Measurements from ENCODE around the gene RBM47.
"Not testable (repeated sequence)": the region's sequence is repeated elsewhere in the genome, so short reads cannot be mapped to it uniquely, and the experiment has no call there.

Gene RBM47

DNA sequence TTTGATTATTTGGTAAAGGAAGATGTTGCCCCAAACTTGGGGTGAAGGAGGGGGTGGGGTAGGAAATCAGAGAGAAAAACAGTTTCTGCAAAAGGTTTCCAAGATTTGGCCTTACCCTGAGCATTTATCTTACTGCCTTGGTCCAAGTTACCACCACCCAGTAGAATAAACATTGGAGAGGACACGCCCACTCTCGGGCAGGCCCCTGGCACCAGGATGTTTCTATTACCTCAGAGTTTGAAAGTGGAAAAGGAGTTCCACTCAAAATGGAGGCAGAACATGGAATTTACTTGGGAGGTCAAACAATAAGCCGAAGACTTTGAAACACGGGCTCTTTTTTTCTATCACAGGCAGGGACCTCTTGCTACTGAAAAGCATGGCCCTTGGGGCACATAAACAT, 180.8 kb downstream of the RBM47 start:
- DNase-seq (ENCODE audit: extremely low read depth, low read depth) = no peak
- TF ChIP-seq, protein P1, sequence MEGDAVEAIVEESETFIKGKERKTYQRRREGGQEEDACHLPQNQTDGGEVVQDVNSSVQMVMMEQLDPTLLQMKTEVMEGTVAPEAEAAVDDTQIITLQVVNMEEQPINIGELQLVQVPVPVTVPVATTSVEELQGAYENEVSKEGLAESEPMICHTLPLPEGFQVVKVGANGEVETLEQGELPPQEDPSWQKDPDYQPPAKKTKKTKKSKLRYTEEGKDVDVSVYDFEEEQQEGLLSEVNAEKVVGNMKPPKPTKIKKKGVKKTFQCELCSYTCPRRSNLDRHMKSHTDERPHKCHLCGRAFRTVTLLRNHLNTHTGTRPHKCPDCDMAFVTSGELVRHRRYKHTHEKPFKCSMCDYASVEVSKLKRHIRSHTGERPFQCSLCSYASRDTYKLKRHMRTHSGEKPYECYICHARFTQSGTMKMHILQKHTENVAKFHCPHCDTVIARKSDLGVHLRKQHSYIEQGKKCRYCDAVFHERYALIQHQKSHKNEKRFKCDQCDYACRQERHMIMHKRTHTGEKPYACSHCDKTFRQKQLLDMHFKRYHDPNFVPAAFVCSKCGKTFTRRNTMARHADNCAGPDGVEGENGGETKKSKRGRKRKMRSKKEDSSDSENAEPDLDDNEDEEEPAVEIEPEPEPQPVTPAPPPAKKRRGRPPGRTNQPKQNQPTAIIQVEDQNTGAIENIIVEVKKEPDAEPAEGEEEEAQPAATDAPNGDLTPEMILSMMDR (IDR thresholded peaks at IDR 0.05; ENCODE audit: low read depth, low read length, missing control alignments) = no peak

DNA sequence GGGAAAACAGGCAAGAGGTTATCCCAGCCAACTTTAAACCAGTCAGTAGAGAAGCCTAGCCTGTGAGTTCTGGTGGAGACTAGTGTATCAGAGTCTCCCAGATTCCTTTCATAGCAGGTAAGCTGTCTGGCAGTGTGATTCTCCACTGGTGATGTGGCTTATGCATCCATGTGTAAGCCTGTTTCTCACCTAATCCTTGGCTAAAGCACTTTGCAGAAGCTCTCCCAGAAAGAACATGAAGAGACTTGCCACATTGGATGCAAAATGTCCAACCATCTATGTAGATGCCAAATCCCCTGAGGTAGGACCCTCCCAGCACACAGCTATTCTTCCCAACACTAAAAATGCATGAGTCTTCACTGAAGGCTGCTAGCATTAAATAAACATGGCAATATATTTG, 182.8 kb downstream of the RBM47 start:
- H3K4me3 ChIP-seq (replicated peaks; ENCODE audit: low read depth, low read length) = no peak overlapping the region
- TF ChIP-seq, protein P1 (IDR thresholded peaks at IDR 0.05; ENCODE audit: low read depth, low read length, missing control alignments) = no peak
- DNase-seq (ENCODE audit: extremely low read depth, low read depth) = no peak

More for the DNA sequence above, 180.8 kb downstream of the RBM47 start:
- H3K4me3 ChIP-seq (replicated peaks; ENCODE audit: low read depth, low read length) = no peak overlapping the region

DNA sequence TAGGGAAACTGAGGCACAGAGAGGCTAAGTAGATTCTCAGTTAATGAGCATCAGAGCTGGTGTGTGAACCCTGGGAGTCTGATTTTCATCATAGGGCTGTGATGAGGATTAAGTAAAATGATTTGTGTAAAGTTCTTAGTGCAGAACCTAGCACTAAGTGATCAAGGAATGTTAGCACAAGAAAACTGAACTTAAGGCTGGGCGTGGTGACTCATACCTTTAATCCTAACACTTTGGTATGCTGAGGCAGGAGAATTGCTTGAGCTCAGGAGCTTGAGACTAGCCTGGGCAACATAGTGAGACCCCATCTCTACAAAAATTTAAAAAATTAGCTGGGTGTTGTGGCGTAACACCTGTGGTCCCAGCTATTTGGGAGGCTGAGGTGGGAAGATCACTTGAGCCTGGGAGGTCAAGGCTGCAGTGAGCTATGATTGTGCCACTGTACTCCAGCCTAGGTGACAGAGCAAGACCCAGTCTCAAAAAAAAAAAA, 183.4 kb downstream of the RBM47 start:
- H3K4me3 ChIP-seq (replicated peaks; ENCODE audit: low read depth, low read length); DNase-seq (ENCODE audit: extremely low read depth, low read depth): not testable (repeated sequence)

DNA sequence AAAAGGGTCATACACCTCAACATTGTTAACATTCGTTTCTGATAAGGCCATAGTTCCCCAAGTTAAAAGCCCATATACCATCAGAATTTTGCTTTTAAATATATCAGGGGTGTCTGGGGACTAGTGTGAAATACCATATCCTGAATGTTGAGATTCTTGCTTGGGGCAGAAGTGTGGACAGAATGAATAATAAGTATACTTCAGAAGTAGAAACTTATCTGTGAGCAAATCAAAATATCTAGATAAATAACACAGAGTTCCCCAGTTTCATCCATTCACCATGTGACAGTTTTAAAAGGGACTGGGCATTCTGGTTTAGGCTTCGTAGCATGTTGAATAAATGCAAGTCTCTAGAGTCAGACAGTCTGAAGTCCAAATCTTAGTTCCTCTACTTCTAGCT, 184.0 kb downstream of the RBM47 start:
- H3K4me3 ChIP-seq (replicated peaks; ENCODE audit: low read depth, low read length) = no peak overlapping the region
- TF ChIP-seq, protein P1 (IDR thresholded peaks at IDR 0.05; ENCODE audit: low read depth, low read length, missing control alignments) = no peak
- DNase-seq (ENCODE audit: extremely low read depth, low read depth) = no peak

DNA sequence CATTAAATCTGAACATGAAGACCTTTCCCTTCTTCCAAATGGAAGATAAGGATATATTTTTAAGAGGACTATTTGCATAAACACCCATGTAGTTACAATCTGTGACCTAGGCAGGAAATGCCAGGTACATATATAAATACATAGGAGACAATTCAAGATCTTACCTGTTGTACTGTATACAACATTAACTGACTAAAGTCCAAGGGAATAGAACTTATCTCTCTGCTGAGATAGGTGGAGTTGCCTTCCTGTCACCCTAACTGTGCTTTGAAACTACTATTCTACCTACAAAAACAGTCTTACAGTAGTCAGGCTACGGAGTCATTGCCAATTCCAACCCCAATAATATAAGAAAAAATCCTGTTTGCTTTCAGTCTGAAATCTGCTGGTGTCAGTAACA, 188.2 kb downstream of the RBM47 start:
- TF ChIP-seq, protein P1 (IDR thresholded peaks at IDR 0.05; ENCODE audit: low read depth, low read length, missing control alignments) = no peak
- H3K4me3 ChIP-seq (replicated peaks; ENCODE audit: low read depth, low read length) = no peak overlapping the region
- no peak for DNase-seq (ENCODE audit: extremely low read depth, low read depth)

DNA sequence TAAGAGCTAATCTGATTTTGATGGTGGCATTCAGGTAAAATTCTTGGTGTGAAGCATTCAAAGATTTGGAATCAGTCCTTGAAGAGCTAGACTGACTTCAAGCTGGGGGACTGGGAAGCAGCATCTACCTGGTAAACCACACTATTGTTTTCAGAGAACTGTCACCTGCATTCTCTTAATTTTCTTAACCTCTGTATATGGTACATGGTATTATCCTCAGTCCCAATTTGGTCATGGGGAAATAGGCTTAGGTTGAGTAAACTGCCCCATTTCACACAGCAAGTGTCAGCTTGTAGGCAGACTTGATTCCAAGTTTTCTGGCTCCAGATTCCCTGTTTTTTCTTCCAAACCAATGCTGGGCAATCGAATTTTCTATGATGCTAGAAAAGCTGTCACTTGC, 190.1 kb downstream of the RBM47 start:
- no peak overlapping the region for H3K4me3 ChIP-seq (replicated peaks; ENCODE audit: low read depth, low read length)
- TF ChIP-seq, protein P1 (IDR thresholded peaks at IDR 0.05; ENCODE audit: low read depth, low read length, missing control alignments) = no peak

DNA sequence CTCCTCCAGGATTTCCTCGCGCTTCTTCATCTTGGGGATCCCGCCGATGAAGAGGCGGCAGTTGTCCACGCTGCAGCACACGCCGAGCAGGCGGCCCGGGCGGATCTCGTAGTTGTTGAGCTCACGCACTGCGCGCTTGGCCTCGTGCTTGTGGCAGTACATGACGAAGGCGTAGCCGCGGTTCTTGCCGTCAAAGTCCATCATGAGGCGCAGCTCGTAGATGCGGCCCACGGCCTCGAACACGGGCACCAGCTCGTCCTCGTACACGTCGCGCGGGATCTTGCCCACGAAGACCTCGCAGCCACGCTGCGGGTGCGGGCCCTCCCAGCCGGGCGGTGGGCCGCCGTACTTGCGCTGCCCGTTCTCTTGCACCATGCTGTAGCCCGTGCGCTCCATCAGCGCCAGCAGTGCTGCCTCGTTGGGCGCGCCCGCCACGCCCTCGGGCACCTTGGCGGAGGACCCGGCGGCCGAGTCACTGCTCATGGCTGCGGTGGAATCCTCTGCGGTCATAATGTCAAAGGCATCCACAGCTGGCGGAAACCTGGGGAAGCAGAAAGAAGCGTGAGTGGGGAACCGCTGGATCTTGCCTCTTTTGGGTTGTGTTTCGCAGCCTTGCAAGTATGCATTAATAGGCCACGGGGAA, 191.2 kb downstream of the RBM47 start:
- DNase-seq (ENCODE audit: extremely low read depth, low read depth) = no peak
- no peak overlapping the region for H3K4me3 ChIP-seq (replicated peaks; ENCODE audit: low read depth, low read length)
- TF ChIP-seq, protein P1 (IDR thresholded peaks at IDR 0.05; ENCODE audit: low read depth, low read length, missing control alignments) = no peak

More for the DNA sequence above, 190.1 kb downstream of the RBM47 start:
- no peak for DNase-seq (ENCODE audit: extremely low read depth, low read depth)

Measured in HFF-Myc (cell line).